ENCODE results near the gene C10orf90.

DNA sequence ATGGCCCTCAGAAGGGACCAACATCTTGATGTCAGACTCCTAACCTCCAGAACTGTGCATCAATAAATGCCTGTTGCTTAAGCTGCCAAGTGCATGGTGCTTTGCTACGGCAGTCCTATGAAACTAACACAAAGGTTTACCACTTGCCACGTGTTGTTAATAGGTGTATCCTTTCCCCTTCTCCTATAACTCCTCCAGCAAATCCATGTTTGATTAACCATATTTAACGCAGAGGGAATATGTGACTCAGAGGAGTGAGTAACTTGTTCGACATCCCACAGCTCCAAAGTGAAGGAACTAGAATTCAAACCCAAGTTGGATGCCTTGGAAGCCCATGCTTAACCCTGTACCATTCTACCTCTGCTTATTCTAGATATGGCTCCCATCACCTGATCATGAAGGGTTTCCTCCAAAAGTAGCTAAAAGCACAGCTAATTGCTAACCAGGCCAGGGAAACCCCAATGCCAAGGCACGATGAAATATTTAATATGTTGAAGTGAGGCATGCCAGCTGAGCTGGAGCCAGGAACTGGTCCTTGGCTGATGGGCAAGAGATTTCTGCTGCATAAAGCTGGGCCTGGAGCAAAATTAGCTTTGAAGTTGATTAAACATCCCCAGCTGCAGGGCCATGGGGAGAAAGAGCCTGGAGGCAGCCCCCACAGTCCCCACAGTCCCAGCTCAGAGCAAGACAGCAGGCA, 131.9 kb downstream of the C10orf90 start:
- TF ChIP-seq EZH2 (IDR thresholded peaks at IDR 0.05; ENCODE audit: borderline replicate concordance) (no peak), EZH2phosphoT487 (IDR thresholded peaks at IDR 0.05; ENCODE audit: low read depth, severe bottlenecking, unreplicated experiment) (no peak)
- TF ChIP-seq, protein P1, sequence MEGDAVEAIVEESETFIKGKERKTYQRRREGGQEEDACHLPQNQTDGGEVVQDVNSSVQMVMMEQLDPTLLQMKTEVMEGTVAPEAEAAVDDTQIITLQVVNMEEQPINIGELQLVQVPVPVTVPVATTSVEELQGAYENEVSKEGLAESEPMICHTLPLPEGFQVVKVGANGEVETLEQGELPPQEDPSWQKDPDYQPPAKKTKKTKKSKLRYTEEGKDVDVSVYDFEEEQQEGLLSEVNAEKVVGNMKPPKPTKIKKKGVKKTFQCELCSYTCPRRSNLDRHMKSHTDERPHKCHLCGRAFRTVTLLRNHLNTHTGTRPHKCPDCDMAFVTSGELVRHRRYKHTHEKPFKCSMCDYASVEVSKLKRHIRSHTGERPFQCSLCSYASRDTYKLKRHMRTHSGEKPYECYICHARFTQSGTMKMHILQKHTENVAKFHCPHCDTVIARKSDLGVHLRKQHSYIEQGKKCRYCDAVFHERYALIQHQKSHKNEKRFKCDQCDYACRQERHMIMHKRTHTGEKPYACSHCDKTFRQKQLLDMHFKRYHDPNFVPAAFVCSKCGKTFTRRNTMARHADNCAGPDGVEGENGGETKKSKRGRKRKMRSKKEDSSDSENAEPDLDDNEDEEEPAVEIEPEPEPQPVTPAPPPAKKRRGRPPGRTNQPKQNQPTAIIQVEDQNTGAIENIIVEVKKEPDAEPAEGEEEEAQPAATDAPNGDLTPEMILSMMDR (IDR thresholded peaks at IDR 0.05; ENCODE audit: poor library complexity) = no peak

Data from hepatocyte (in vitro differentiated cells).